K562 (cell line): ENCODE measurements around the gene CYP2D6.

Experiments used
- ARID2 ChIP-seq: fragments of 450-650 bp; IDR thresholded peaks from 2 replicates; pipeline ENCODE4 v1.6.1; 2017; ENCODE audit warnings: antibody characterized with exemption, mild to moderate bottlenecking
- CAMTA2 ChIP-seq: fragments of 250-450 bp; sonication (Bioruptor Pico); conservative IDR thresholded peaks from 2 replicates; pipeline ENCODE4 v1.5.1; 2022
- CHCHD3 ChIP-seq: fragments of 250-450 bp; sonication (Bioruptor Pico); IDR thresholded peaks from 2 replicates; pipeline ENCODE4 v2.1.2; 2022; ENCODE audit warnings: mild to moderate bottlenecking
- COPS2 ChIP-seq: fragments of 450-650 bp; conservative IDR thresholded peaks from 2 replicates; pipeline ENCODE4 v1.6.1; 2016; ENCODE audit warnings: mild to moderate bottlenecking, moderate library complexity
- CTCF ChIP-seq, 3 experiments: IDR thresholded peaks in 2 of 3; conservative IDR thresholded peaks in 1 of 3; 2 replicates each; pipeline ENCODE4 v1.5.1; 2011 to 2012; ENCODE audit warnings: low read length in 3 of 3, mild to moderate bottlenecking in 3 of 3, control low read depth in 2 of 3, improper control_type of control experiment in 1 of 3, inconsistent platforms in 1 of 3, low read depth in 1 of 3, mixed read lengths in 1 of 3, moderate library complexity in 1 of 3; ENCODE audit not compliant: insufficient read depth in 2 of 3
- MAZ ChIP-seq, 2 experiments: fragments of 450-650 bp in 1 of 2; sonication (generic) in 1 of 2; formaldehyde crosslinking; IDR thresholded peaks in 1 of 2; conservative IDR thresholded peaks in 1 of 2; 2 replicates each; pipeline versions ENCODE4 v1.4.0 to v1.5.0; 2020; ENCODE audit warnings: mild to moderate bottlenecking in 1 of 2, missing genetic modification reagents in 1 of 2
- REST ChIP-seq, 2 experiments: fragments of 450-650 bp; formaldehyde crosslinking in 1 of 2; IDR thresholded peaks; 2 replicates each; pipeline versions ENCODE4 v1.4.0 to v1.6.1; 2014 to 2020; ENCODE audit warnings: mild to moderate bottlenecking in 2 of 2, borderline replicate concordance in 1 of 2, low read depth in 1 of 2
- SREBF2 ChIP-seq: sonication (generic); formaldehyde crosslinking; IDR thresholded peaks from 2 replicates; pipeline ENCODE4 v1.4.0; 2020; ENCODE audit warnings: mild to moderate bottlenecking, missing genetic modification reagents
- TEAD4 ChIP-seq, 2 experiments: sonication (generic) in 1 of 2; formaldehyde crosslinking in 1 of 2; IDR thresholded peaks; 2 replicates each; pipeline versions ENCODE4 v1.6.1 to v1.8.0; 2012 to 2022; ENCODE audit warnings: borderline replicate concordance in 1 of 2, inconsistent platforms in 1 of 2, low read length in 1 of 2, mild to moderate bottlenecking in 1 of 2, missing genetic modification reagents in 1 of 2
- THAP12 ChIP-seq: fragments of 250-450 bp; sonication (Bioruptor Pico); IDR thresholded peaks from 2 replicates; pipeline ENCODE4 v1.9.0; 2021; ENCODE audit warnings: mild to moderate bottlenecking, inconsistent platforms
- THRA ChIP-seq: fragments of 450-650 bp; IDR thresholded peaks from 2 replicates; pipeline ENCODE4 v1.6.1; 2017; ENCODE audit warnings: mild to moderate bottlenecking, moderate library complexity
- YY1 ChIP-seq, 3 experiments: IDR thresholded peaks; 2 replicates each; pipeline ENCODE4 v1.6.1; 2011; ENCODE audit warnings: low read length in 2 of 3, mild to moderate bottlenecking in 2 of 3, moderate library complexity in 2 of 3, borderline replicate concordance in 1 of 3, control low read depth in 1 of 3, low read depth in 1 of 3; ENCODE audit not compliant: insufficient read depth in 3 of 3, insufficient replicate concordance in 2 of 3, control insufficient read depth in 1 of 3, insufficient read length in 1 of 3; ENCODE audit errors: extremely low read depth in 1 of 3
- ZBTB11 ChIP-seq, 3 experiments: fragments of 200-800 bp in 1 of 3; fragments of 250-450 bp in 1 of 3; fragments of 450-650 bp in 1 of 3; sonication (Bioruptor Pico) in 1 of 3; sonication (Bioruptor generic) in 1 of 3; formaldehyde crosslinking in 1 of 3; IDR thresholded peaks; 2 replicates each; pipeline versions ENCODE4 v1.6.1 to v1.8.0; 2016 to 2022; ENCODE audit warnings: mild to moderate bottlenecking in 2 of 3, missing genetic modification characterization in 2 of 3, missing compliant biosample characterization in 1 of 3, moderate library complexity in 1 of 3
- ZNF324 ChIP-seq: fragments of 250-450 bp; sonication (Bioruptor Pico); IDR thresholded peaks from 2 replicates; pipeline ENCODE4 v1.4.0; 2020; ENCODE audit warnings: mild to moderate bottlenecking

- no peak for TF ChIP-seq ZBTB11 (CRISPR knock-in tag; IDR thresholded peaks at IDR 0.05)
- no peak for TF ChIP-seq SREBF2 (CRISPR knock-in tag)
- no peak for TF ChIP-seq REST (IDR thresholded peaks at IDR 0.05; ENCODE audit: borderline replicate concordance)
- TF ChIP-seq REST (CRISPR knock-in tag; IDR thresholded peaks at IDR 0.05; ENCODE audit: low read depth): no peak
- TF ChIP-seq CTCF (IDR thresholded peaks at IDR 0.05 in 2 of 3, conservative IDR thresholded peaks at IDR 0.05 in 1 of 3; ENCODE audit: insufficient read depth in 2 of 3, low read depth in 1 of 3, low read length in 3 of 3): no peak
- TF ChIP-seq TEAD4 (IDR thresholded peaks at IDR 0.05; ENCODE audit: low read length): no peak
- TF ChIP-seq TEAD4 (CRISPR knock-in tag; IDR thresholded peaks at IDR 0.05; ENCODE audit: borderline replicate concordance): no peak
- TF ChIP-seq MAZ (CRISPR knock-in tag; conservative IDR thresholded peaks at IDR 0.05 in 1 of 2, IDR thresholded peaks at IDR 0.05 in 1 of 2): no peak
- TF ChIP-seq THRA: no peak
- no peak for TF ChIP-seq ARID2
- TF ChIP-seq CAMTA2 (CRISPR knock-in tag): no peak
- TF ChIP-seq THAP12 (CRISPR knock-in tag): no peak
- no peak for TF ChIP-seq YY1 (IDR thresholded peaks at IDR 0.05; ENCODE audit: borderline replicate concordance in 1 of 3, control insufficient read depth in 1 of 3, extremely low read depth in 1 of 3, insufficient read depth in 3 of 3, insufficient read length in 1 of 3, insufficient replicate concordance in 2 of 3, low read depth in 1 of 3, low read length in 2 of 3)
- TF ChIP-seq CHCHD3: no peak
- no peak for TF ChIP-seq COPS2
- no peak for TF ChIP-seq ZNF324 (CRISPR knock-in tag)
Measured at GRCh38 chr22:42108848-42109247, 21.8 kb downstream of the CYP2D6 start.
